ENCODE results near the gene DBET.
"Not testable (repeated sequence)": the region's sequence is repeated elsewhere in the genome, so short reads cannot be mapped to it uniquely, and the experiment has no call there.

DBET gene

GRCh38 chr4:190049378-190050239, 14.7 kb upstream of the DBET start:
- DNase-seq, result not testable (repeated sequence)

- DNase-seq, result not testable (repeated sequence)
Measured at GRCh38 chr4:190058997-190059396, 5.3 kb upstream of the DBET start.

GRCh38 chr4:190064805-190065204, 503 bp downstream of the DBET start:
- DNase-seq, result not testable (repeated sequence)

- not testable (repeated sequence) for DNase-seq
Measured at GRCh38 chr4:190068351-190068750, 4.0 kb downstream of the DBET start.

- DNase-seq, result not testable (repeated sequence)
Measured at GRCh38 chr4:190093052-190093451, 28.8 kb downstream of the DBET start.

- DNase-seq, result not testable (repeated sequence)
Measured at GRCh38 chr4:190094031-190094430, 29.7 kb downstream of the DBET start.

- not testable (repeated sequence) for DNase-seq
Measured at GRCh38 chr4:190095335-190095734, 31.0 kb downstream of the DBET start.

GRCh38 chr4:190099605-190100004, 35.3 kb downstream of the DBET start:
- DNase-seq, result not testable (repeated sequence)

GRCh38 chr4:190101525-190101924, 37.2 kb downstream of the DBET start:
- not testable (repeated sequence) for DNase-seq

- not testable (repeated sequence) for DNase-seq
Measured at GRCh38 chr4:190106191-190106590, 41.9 kb downstream of the DBET start.

GRCh38 chr4:190106611-190107480, 42.5 kb downstream of the DBET start:
- not testable (repeated sequence) for DNase-seq

- DNase-seq, result not testable (repeated sequence)
Measured at GRCh38 chr4:190107766-190108485, 43.6 kb downstream of the DBET start.

- DNase-seq, result not testable (repeated sequence)
Measured at GRCh38 chr4:190108756-190109155, 44.5 kb downstream of the DBET start.

GRCh38 chr4:190109390-190110011, 45.2 kb downstream of the DBET start:
- not testable (repeated sequence) for DNase-seq

GRCh38 chr4:190110033-190110432, 45.7 kb downstream of the DBET start:
- not testable (repeated sequence) for DNase-seq

- not testable (repeated sequence) for DNase-seq
Measured at GRCh38 chr4:190110570-190111295, 46.4 kb downstream of the DBET start.

GRCh38 chr4:190112879-190113278, 48.6 kb downstream of the DBET start:
- not testable (repeated sequence) for DNase-seq

- not testable (repeated sequence) for DNase-seq
Measured at GRCh38 chr4:190114991-190115390, 50.7 kb downstream of the DBET start.
